GM12878 (cell line): ENCODE data around the gene PAK6. TPM values are rescaled to one million over a fixed set of nuclear protein-coding genes. Genes with fewer than 3 reads are reported as not detected.

Experiments used
- ATAC-seq: fragments of 200-7000 bp; cut with Tn5 transposase; 3 replicates; pipeline ENCODE4 v1.9.1; 2020; ENCODE audit warnings: mild to moderate bottlenecking, moderate library complexity
- BruUV-seq: library from RNA; stranded (reverse); fragments of 400-500 nt; replicated peaks from 2 replicates; lab custom pipeline; 2021; lab: Mats Ljungman, UMichigan
- CTCF ChIA-PET: fragments of 300-600 bp; sonication (Branson Sonifier 250); formaldehyde crosslinking; extraction: SDS; loops from one replicate; lab custom pipeline; 2021; ENCODE audit warnings: inconsistent platforms; lab: Yijun Ruan, JAX
- POLR2A ChIA-PET: fragments of 350-600 bp; formaldehyde crosslinking; extraction: SDS; loops from one replicate; lab custom pipeline; 2021; ENCODE audit warnings: inconsistent platforms; lab: Charles Lee
- RAD21 ChIA-PET: fragments of 300-600 bp; sonication (Branson Sonifier 250); formaldehyde crosslinking; loops from one replicate; lab custom pipeline; 2023; ENCODE audit warnings: antibody characterized with exemption; ENCODE audit not compliant: unreplicated experiment; lab: Charles Lee
- SMC1A ChIA-PET: fragments of 300-600 bp; sonication (Branson Sonifier 250); formaldehyde crosslinking; loops from one replicate; lab custom pipeline; 2023; ENCODE audit not compliant: unreplicated experiment, uncharacterized antibody; lab: Charles Lee
- DNase-seq: peaks from one replicate; pipeline ENCODE4 v3.0.0-alpha.2; 2011; ENCODE audit warnings: low read depth, low spot score
- FAIRE-seq: peaks from 3 replicates; lab custom pipeline; 2011; peaks lifted over from hg19 to GRCh38; lab: Jason Lieb, UNC
- H2AFZ ChIP-seq: 2 replicates; pipeline ENCODE4 v1.6.0; 2011; ENCODE audit warnings: low read depth, low read length, control low read depth; ENCODE audit not compliant: control insufficient read depth
- H3K27ac ChIP-seq: 2 replicates; pipeline ENCODE4 v1.5.1; 2011; ENCODE audit warnings: control low read depth; ENCODE audit not compliant: control insufficient read depth, insufficient read depth
- H3K27me3 ChIP-seq, 2 experiments: replicated peaks in 1 of 2; 2 replicates each; pipeline versions ENCODE4 v1.6.0 to v1.6.1; 2011; ENCODE audit warnings: low read length in 1 of 2; ENCODE audit not compliant: control insufficient read depth in 2 of 2, insufficient read depth in 2 of 2
- H3K36me3 ChIP-seq, 2 experiments: 2 replicates each; pipeline ENCODE4 v1.5.1; 2011; ENCODE audit warnings: low read length in 1 of 2; ENCODE audit not compliant: control insufficient read depth in 2 of 2, insufficient read depth in 2 of 2
- H3K4me1 ChIP-seq: 2 replicates; pipeline ENCODE4 v1.6.1; 2011; ENCODE audit warnings: mild to moderate bottlenecking, low read length, moderate library complexity, mixed read lengths; ENCODE audit not compliant: control insufficient read depth, insufficient read depth
- H3K4me2 ChIP-seq: 2 replicates; pipeline ENCODE4 v1.6.0; 2011; ENCODE audit warnings: control low read depth; ENCODE audit not compliant: control insufficient read depth, insufficient read depth
- H3K4me3 ChIP-seq: fragments of 200-600 bp; sonication (generic); 2 replicates; pipeline ENCODE4 v1.5.1; 2016
- H3K79me2 ChIP-seq: 2 replicates; pipeline ENCODE4 v1.6.0; 2011; ENCODE audit warnings: low read length; ENCODE audit not compliant: control insufficient read depth, insufficient read depth
- H3K9ac ChIP-seq: 2 replicates; pipeline ENCODE4 v1.8.0; 2011; ENCODE audit warnings: low read length, control low read depth, mixed read lengths; ENCODE audit not compliant: control insufficient read depth, insufficient read depth
- H3K9me3 ChIP-seq: replicated peaks from 3 replicates; pipeline ENCODE4 v1.5.1; 2011; ENCODE audit warnings: mild to moderate bottlenecking, low read length; ENCODE audit not compliant: control insufficient read depth, insufficient read depth
- H4K20me1 ChIP-seq: 2 replicates; pipeline ENCODE4 v1.6.0; 2011; ENCODE audit not compliant: control insufficient read depth, insufficient read depth
- CHD1 ChIP-seq: IDR thresholded peaks from 2 replicates; pipeline ENCODE4 v1.6.1; 2012; ENCODE audit warnings: low read depth, low read length, improper control_type of control experiment
- CHD4 ChIP-seq: fragments of 200-600 bp; sonication (generic); IDR thresholded peaks from 2 replicates; pipeline ENCODE4 v1.6.1; 2016; ENCODE audit warnings: mild to moderate bottlenecking
- EGR1 ChIP-seq, 2 experiments: IDR thresholded peaks; 1 replicate in 1 of 2; 2 replicates in 1 of 2; pipeline ENCODE4 v1.6.1; 2011 to 2012; ENCODE audit warnings: low read depth in 2 of 2, low read length in 2 of 2, borderline replicate concordance in 1 of 2, mild to moderate bottlenecking in 1 of 2, moderate library complexity in 1 of 2
- LARP7 ChIP-seq: fragments of 450-650 bp; IDR thresholded peaks from 2 replicates; pipeline ENCODE4 v1.6.1; 2017; ENCODE audit warnings: mild to moderate bottlenecking
- NFXL1 ChIP-seq: fragments of 450-650 bp; IDR thresholded peaks from 2 replicates; pipeline ENCODE4 v1.6.1; 2017; ENCODE audit warnings: antibody characterized with exemption, mild to moderate bottlenecking, borderline replicate concordance
- POLR2AphosphoS2 ChIP-seq: IDR thresholded peaks from 2 replicates; pipeline ENCODE4 v1.6.1; 2011; ENCODE audit warnings: low read depth, mild to moderate bottlenecking, low read length, improper control_type of control experiment, moderate library complexity
- RB1 ChIP-seq: fragments of 450-650 bp; formaldehyde crosslinking; IDR thresholded peaks from 2 replicates; pipeline ENCODE4 v1.6.1; 2017; ENCODE audit warnings: mild to moderate bottlenecking, borderline replicate concordance
- TAF1 ChIP-seq: IDR thresholded peaks from 2 replicates; pipeline ENCODE4 v1.6.1; 2011; ENCODE audit warnings: mild to moderate bottlenecking, low read depth, low read length, borderline replicate concordance
- ZSCAN29 ChIP-seq: fragments of 450-650 bp; IDR thresholded peaks from 2 replicates; pipeline ENCODE4 v1.6.1; 2017; ENCODE audit warnings: mild to moderate bottlenecking, moderate library complexity
- WGBS: methylation state at CpG from one replicate; pipeline ENCODE4 v1.1.6; 2016; ENCODE audit warnings: low lambda C conversion rate; ENCODE audit not compliant: insufficient replicate concordance, insufficient coverage; ENCODE audit errors: missing lambda C conversion rate; 5-methylcytosine and 5-hydroxymethylcytosine counted together
- in situ Hi-C: fragments of 300-500 bp; cut with MboI; formaldehyde crosslinking; loops from 9 replicates; pipeline ENCODE4 v1.14.3; 2018; ENCODE audit warnings: mixed read lengths
- intact Hi-C: fragments of 100-400 bp; cut with micrococcal nuclease; formaldehyde crosslinking; loops from one replicate; pipeline ENCODE4 v1.14.2; 2022; ENCODE audit not compliant: unreplicated experiment
- polyA plus RNA-seq, 11 experiments: library from polyadenylated mRNA; depleted of rRNA in 4 of 11; unstranded in 6 of 11; stranded (reverse) in 5 of 11; fragments of >200 nt; fragmentation: Nextera tagmentation in 4 of 11; fragmentation: Illumina TruSeq in 1 of 11; extraction: Ambion mirVana in 4 of 11; extraction: Trizol in 1 of 11; gene quantifications; 1 replicate in 1 of 11; 2 replicates in 10 of 11; pipeline versions ENCODE4 v1.2.1 to v1.2.3, GENCODE V29; 2011 to 2016; ENCODE audit warnings: inconsistent platforms in 2 of 11, missing spikeins in 2 of 11, low read depth in 1 of 11
- total RNA-seq, 4 experiments: library from RNA; depleted of rRNA in 3 of 4; stranded (reverse); fragments of >200 nt in 3 of 4; fragmentation: Illumina TruSeq in 1 of 4; extraction: Trizol in 1 of 4; gene quantifications; 2 replicates each; pipeline versions ENCODE4 v1.2.1 to v1.2.3, GENCODE V29; 2013 to 2021
- TF ChIP-seq, protein P1 (sequence below): IDR thresholded peaks from 2 replicates; pipeline ENCODE4 v1.6.1; 2011; ENCODE audit warnings: borderline replicate concordance, low read depth, mild to moderate bottlenecking, moderate library complexity, low read length; ENCODE audit not compliant: insufficient read depth, poor library complexity, severe bottlenecking
- TF ChIP-seq, protein P2 (sequence below): IDR thresholded peaks from 2 replicates; pipeline ENCODE4 v1.6.1; 2012; ENCODE audit warnings: low read depth, low read length, improper control_type of control experiment
- TF ChIP-seq, protein P3 (sequence below): fragments of 450-650 bp; IDR thresholded peaks from 2 replicates; pipeline ENCODE4 v1.6.1; 2018; ENCODE audit warnings: borderline replicate concordance, mild to moderate bottlenecking; ENCODE audit not compliant: partially characterized antibody
- TF ChIP-seq, protein P4 (sequence below): IDR thresholded peaks from 2 replicates; pipeline ENCODE4 v1.6.1; 2012; ENCODE audit warnings: improper control_type of control experiment, low read depth, low read length; ENCODE audit not compliant: insufficient replicate concordance

Gene PAK6
- total and polyA plus RNA-seq, 10 of the 15 experiments (the other 5 are each of a cell fraction or from before 2014, with no cell fraction given): 0.07 to 0.92 (median 0.31) TPM; not detected in 2

DNA sequence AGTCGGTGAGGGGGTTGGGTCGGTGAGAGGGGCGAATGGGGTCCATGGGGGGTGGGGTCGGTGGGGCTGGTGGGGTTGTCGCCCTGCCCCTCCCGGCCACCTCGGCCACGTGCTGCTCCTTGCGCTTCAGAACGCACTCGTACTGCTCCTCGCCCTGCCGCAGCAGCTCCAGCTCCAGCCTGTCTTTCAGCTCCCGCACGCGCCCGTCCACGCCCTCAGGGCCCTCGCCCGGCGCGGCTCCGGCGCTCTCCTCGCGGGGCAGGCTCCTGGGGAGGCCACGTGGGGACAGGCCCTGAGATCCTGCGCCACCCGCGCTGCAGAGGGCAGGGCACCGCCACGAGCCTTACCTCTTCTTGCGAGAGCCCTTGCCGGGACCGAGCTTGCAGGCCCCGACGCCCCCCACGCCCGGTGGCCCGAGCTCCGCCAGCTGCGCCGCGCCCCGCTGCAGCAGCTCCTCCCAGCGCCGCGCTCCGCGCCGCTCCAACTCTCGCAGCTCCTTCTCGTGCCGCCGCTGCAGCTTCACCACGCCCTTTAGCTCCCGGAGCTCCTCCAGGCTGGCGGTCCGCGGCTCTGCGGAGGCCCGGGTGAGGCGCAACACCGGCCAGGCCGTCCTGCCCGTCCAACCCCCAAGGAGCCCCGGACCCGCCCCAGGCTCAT lies 52.2 kb downstream of the PAK6 start:
- no peaks in the 10 kb centered on the region; a peak in 2 of 4 replicates for H3K27me3 ChIP-seq
- H3K4me3 ChIP-seq: no peak overlapping the region
- no peaks in the 10 kb centered on the region for H3K9me3 ChIP-seq
- ChIA-PET RAD21 (interaction anchor here (0.6 kb wide), 1 partner anchor 27 kb away, joined by 4 read pairs; no protein-coding TSS in a partner anchor), SMC1A (no interaction called here), POLR2A (interaction anchor here (0.5 kb wide), 1 partner anchor 716 kb away, joined by 5 read pairs; no protein-coding TSS in a partner anchor), CTCF (interaction anchor here (0.7 to 2.4 kb wide), 4 partner anchors 12 to 47 kb away, joined by 3 to 8 read pairs (median 5); no protein-coding TSS in a partner anchor)
- no peaks in the 10 kb centered on the region for H4K20me1 ChIP-seq
- no peaks in the 10 kb centered on the region for H3K79me2 ChIP-seq
- FAIRE-seq: no peak
- H3K4me1 ChIP-seq: no peaks in the 10 kb centered on the region
- H3K4me2 ChIP-seq: no peak overlapping the region
- intact Hi-C loops (no loop called here), in situ Hi-C loops (no loop called here)
- no peak for DNase-seq
- no peak overlapping the region for H3K9ac ChIP-seq
- no peak for TF ChIP-seq TAF1
- no peak for TF ChIP-seq RB1
- TF ChIP-seq POLR2AphosphoS2: no peak
- TF ChIP-seq, protein P1, sequence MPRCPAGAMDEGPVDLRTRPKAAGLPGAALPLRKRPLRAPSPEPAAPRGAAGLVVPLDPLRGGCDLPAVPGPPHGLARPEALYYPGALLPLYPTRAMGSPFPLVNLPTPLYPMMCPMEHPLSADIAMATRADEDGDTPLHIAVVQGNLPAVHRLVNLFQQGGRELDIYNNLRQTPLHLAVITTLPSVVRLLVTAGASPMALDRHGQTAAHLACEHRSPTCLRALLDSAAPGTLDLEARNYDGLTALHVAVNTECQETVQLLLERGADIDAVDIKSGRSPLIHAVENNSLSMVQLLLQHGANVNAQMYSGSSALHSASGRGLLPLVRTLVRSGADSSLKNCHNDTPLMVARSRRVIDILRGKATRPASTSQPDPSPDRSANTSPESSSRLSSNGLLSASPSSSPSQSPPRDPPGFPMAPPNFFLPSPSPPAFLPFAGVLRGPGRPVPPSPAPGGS: no peak
- no peak for TF ChIP-seq EGR1 (IDR thresholded peaks at IDR 0.05; ENCODE audit: borderline replicate concordance in 1 of 2, low read depth in 2 of 2, low read length in 2 of 2)
- TF ChIP-seq LARP7: no peak
- TF ChIP-seq NFXL1: no peak
- TF ChIP-seq CHD1: no peak
- no peak for TF ChIP-seq ZSCAN29
- no peak for TF ChIP-seq CHD4
- TF ChIP-seq, protein P2, sequence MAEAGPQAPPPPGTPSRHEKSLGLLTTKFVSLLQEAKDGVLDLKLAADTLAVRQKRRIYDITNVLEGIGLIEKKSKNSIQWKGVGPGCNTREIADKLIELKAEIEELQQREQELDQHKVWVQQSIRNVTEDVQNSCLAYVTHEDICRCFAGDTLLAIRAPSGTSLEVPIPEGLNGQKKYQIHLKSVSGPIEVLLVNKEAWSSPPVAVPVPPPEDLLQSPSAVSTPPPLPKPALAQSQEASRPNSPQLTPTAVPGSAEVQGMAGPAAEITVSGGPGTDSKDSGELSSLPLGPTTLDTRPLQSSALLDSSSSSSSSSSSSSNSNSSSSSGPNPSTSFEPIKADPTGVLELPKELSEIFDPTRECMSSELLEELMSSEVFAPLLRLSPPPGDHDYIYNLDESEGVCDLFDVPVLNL: no peak
- TF ChIP-seq, protein P3, sequence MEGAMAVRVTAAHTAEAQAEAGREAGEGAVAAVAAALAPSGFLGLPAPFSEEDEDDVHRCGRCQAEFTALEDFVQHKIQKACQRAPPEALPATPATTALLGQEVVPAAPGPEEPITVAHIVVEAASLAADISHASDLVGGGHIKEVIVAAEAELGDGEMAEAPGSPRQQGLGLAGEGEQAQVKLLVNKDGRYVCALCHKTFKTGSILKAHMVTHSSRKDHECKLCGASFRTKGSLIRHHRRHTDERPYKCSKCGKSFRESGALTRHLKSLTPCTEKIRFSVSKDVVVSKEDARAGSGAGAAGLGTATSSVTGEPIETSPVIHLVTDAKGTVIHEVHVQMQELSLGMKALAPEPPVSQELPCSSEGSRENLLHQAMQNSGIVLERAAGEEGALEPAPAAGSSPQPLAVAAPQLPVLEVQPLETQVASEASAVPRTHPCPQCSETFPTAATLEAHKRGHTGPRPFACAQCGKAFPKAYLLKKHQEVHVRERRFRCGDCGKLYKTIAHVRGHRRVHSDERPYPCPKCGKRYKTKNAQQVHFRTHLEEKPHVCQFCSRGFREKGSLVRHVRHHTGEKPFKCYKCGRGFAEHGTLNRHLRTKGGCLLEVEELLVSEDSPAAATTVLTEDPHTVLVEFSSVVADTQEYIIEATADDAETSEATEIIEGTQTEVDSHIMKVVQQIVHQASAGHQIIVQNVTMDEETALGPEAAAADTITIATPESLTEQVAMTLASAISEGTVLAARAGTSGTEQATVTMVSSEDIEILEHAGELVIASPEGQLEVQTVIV: no peak
- TF ChIP-seq, protein P4, sequence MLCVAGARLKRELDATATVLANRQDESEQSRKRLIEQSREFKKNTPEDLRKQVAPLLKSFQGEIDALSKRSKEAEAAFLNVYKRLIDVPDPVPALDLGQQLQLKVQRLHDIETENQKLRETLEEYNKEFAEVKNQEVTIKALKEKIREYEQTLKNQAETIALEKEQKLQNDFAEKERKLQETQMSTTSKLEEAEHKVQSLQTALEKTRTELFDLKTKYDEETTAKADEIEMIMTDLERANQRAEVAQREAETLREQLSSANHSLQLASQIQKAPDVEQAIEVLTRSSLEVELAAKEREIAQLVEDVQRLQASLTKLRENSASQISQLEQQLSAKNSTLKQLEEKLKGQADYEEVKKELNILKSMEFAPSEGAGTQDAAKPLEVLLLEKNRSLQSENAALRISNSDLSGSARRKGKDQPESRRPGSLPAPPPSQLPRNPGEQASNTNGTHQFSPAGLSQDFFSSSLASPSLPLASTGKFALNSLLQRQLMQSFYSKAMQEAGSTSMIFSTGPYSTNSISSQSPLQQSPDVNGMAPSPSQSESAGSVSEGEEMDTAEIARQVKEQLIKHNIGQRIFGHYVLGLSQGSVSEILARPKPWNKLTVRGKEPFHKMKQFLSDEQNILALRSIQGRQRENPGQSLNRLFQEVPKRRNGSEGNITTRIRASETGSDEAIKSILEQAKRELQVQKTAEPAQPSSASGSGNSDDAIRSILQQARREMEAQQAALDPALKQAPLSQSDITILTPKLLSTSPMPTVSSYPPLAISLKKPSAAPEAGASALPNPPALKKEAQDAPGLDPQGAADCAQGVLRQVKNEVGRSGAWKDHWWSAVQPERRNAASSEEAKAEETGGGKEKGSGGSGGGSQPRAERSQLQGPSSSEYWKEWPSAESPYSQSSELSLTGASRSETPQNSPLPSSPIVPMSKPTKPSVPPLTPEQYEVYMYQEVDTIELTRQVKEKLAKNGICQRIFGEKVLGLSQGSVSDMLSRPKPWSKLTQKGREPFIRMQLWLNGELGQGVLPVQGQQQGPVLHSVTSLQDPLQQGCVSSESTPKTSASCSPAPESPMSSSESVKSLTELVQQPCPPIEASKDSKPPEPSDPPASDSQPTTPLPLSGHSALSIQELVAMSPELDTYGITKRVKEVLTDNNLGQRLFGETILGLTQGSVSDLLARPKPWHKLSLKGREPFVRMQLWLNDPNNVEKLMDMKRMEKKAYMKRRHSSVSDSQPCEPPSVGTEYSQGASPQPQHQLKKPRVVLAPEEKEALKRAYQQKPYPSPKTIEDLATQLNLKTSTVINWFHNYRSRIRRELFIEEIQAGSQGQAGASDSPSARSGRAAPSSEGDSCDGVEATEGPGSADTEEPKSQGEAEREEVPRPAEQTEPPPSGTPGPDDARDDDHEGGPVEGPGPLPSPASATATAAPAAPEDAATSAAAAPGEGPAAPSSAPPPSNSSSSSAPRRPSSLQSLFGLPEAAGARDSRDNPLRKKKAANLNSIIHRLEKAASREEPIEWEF: no peak
- H3K36me3 ChIP-seq: no peaks in the 10 kb centered on the region
- no peak for ATAC-seq
- WGBS: 79% methylated on average over 51 of the region's 68 CpGs
- H2AFZ ChIP-seq: no peak overlapping the region
- no peak overlapping the region for H3K27ac ChIP-seq
- no TSS peak for BruUV-seq
